NCI-H2107 treated with DMSO at 0.1 percent for 48 hours (cell line): ENCODE data around the gene OPRM1.
"Not testable (repeated sequence)": the region's sequence is repeated elsewhere in the genome, so short reads cannot be mapped to it uniquely, and the experiment has no call there.

Source experiments
- DNase-seq: peaks from one replicate; lab custom pipeline; 2025; ENCODE audit not compliant: unreplicated experiment; lab: John Stamatoyannopoulos, UW

OPRM1 gene

GRCh38 chr6:154236646-154237301 is 197.7 kb downstream of the OPRM1 start:
- no peak for DNase-seq

DNA sequence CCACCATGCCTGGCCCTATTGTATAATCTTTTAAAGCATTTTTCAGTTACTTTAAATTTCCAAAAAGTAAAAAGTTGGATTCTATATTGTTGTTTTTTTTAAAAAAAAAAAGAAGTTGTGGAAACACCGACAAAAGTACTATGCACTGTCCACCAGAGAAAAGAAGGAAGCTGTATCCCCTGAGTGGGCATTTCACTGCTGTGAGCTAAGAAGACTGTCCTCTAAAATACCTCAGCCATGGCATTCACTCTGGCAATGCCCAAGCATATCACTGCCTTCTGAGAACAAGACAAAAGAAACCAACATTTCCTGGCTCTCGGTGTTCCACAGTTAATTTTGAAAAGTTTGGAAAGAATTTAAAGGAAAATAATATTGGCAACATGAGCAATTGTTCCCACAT is 199.8 kb downstream of the OPRM1 start:
- DNase-seq: no peak

DNA sequence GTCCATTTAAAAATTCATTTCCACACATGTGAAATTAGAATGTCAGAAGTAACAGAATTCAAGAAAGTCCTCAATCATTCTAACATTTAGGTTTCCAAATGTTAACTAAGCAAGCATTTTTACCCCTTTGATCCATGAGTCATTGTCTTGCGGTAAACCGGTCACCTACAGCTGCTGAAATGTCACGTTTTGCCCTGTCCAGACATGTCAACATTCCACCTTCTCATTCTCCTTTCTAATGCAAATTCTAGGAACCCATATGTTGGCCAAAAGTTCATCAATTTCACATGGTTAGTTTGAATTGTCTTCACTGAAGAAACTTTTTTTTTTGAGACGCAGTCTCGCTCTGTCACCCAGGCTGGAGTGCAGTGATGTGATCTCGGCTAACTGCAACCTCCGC is 200.4 kb downstream of the OPRM1 start:
- DNase-seq: no peak

DNA sequence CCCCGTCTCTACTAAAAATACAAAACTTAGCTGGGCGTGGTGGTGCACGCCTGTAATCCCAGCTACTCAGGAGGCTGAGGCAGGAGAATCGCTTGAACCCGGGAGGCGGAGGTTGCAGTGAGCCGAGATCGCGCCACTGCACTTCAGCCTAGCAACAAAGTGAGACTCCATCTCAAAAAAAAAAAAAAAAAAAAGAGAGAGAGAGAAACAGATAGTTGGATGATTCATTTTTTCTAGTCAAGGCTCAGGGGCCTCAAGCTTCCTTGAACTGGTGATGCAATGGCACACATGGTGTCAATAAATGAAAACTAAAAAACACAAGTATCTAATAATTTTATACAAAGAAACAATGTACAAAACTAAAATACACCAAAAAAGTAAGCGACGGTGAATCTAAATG is 202.0 kb downstream of the OPRM1 start:
- not testable (repeated sequence) for DNase-seq

GRCh38 chr6:154241581-154241980 is 202.5 kb downstream of the OPRM1 start:
- DNase-seq: no peak

- DNase-seq: no peak
These were observed 203.7 kb downstream of the OPRM1 start for GRCh38 chr6:154242617-154243357.

DNA sequence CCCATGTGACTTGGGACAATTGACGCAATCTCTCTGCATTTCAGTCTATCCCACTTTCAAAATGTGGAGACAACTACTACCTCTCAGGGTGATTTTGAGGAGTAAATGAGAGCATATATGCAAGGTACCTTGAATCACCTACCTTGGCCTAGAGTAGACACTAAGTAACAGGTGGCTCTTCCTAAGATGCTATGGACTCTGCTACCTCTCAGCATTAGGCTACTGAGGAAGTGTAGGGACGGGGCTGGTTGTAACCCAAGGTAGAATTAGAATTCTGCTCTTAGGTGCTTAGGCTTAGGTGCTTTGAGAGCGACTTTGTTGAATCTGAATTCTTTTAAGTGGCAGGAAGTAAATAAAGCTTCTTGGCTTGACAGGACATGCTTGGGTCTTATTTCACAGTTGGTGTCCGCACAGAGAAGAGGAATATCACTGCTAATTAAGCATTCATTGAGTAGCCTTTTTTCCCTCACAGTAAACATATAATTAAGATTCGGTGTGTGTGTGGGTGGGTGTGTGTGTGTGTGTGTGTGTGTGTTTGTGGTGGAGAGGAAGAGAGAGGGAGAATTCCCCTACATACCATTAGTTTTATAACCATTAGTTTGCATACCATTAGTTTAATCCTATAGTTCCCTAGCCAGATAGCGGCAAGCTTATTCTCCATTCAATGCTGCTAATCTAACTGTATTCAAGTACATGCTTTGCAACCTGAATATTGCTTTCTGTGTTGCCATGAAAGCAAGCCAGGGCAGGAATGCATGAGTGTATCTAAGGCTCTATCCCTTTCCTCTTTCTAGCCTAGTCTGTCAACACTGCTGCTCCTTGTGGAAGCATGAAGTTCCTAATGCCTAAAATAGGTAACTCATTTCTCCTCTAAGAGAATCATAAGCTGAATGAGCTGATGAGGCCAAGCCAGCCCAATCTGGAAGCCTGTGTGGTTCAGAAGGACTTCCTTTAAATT is 205.0 kb downstream of the OPRM1 start:
- DNase-seq: no peak

DNA sequence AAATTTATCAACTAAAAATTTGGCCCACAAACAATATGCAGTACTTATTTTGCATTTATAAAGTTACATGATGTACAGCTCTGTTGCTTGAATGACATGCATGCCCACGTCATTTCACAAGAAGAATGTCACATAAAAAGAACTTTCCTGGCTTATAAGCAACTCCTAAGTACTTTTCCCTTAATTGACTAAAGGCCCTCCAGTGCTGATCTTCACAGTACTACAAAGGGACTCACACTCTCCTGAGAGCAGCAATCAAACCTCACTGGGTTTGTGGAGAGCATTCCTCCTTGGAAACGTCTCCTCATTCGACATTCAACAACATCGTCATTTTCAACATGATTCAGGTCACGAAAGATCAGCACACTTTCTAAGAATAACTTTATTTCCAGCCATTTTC is 206.5 kb downstream of the OPRM1 start:
- no peak for DNase-seq

DNA sequence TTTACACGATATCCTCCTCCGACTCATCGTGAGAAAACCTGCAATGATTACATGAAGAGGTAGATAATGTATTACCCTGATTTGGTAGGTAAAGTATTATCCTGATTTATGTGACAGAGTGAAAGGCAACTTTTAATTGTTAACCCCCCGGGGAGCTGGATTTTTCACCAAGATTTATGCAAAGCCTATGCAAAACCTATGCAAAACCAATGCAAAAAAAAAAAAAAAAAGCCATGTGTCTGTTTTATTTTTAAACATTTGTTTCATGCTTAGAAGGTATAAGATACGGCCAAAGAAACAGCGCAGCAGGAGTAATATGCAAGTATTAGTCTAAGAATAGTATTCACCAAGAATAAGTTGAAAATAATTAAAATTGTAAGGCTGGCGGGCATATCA is 207.7 kb downstream of the OPRM1 start:
- no peak for DNase-seq

- DNase-seq: peak; percentile 47
These were observed 208.2 kb downstream of the OPRM1 start for GRCh38 chr6:154247119-154247861.

DNA sequence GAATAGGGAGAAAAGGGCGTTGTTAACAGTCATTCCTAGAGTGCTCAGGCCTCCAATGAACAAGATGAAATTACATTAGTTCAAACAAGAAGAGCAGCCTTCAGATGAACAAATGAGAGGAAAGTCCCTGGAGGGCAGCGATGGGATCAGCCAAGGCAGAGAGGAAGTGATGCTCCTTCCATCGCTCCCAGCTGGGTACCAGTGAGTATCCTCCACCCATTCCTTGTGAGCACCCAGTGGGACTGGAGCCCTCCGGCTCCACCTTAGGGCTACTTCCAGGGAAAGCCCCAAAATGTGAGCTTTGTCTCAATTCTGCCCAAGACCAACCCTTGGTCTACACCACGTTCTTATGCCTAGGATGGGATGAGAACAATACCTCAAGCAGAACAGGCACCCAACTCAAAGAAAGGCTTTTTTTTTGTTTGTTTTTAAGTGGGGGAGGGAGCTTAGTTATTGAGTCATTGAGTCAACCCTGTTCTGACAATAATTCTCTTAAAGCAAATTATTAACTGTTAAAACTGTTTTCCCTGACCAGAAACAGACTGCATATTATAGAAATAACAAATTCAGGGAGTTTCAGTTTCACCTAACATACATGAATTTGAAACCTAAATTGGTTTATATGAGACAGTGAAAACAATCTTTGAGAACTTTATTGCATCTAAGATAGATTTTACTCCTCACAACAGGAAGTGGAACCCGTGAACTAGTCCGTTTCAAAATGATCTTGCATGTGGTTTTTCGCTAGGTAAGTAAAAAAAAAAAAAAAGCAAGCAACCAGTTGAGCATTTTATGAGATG is 210.7 kb downstream of the OPRM1 start:
- no peak for DNase-seq

- DNase-seq: no peak
These were observed 212.1 kb downstream of the OPRM1 start for GRCh38 chr6:154251116-154251515.

- no peak for DNase-seq
These were observed 213.6 kb downstream of the OPRM1 start for GRCh38 chr6:154252678-154253077.

- no peak for DNase-seq
These were observed 218.0 kb downstream of the OPRM1 start for GRCh38 chr6:154257067-154257466.

GRCh38 chr6:154258064-154258757 is 219.2 kb downstream of the OPRM1 start:
- DNase-seq: no peak

DNA sequence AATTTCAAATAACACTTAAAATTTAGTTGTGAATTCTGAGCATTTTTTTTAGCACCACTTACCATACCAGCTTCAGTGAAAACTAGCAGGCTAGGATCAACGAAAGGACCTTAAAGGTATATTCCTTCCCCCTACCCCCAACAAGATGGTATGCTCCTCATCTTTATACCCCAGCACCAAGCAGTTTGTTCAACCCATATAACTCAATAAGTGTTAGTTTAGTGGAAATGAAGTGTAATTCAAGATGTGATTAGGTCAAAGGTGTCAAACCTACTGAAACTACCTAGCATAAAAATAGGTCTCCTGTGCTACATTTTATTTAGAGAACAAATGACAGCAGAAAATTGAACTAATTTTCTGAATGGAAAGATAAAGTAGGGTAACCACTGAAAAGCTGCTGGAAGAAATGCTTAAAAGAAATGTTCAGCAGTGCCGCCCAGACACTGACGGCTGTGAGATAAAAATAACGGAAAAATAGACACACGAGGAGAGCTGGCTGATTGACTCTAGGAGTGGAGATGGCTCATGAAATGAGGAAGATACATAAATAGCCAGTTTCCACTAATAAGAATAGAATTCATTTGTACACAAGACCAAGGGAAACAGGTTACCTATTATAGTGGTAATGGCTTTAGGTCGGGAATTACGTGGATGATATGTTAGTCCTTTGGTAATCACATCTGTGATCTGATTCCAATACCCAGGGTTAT is 222.8 kb downstream of the OPRM1 start:
- no peak for DNase-seq

- DNase-seq: no peak
These were observed 227.6 kb downstream of the OPRM1 start for GRCh38 chr6:154266560-154267099.

- DNase-seq: no peak
These were observed 228.6 kb downstream of the OPRM1 start for GRCh38 chr6:154267508-154268106.
